HG02852 (cell line): ENCODE data around the gene ZNF296.

ENCODE experiments used
- ATAC-seq: cut with Tn5 transposase; IDR thresholded peaks from one replicate; pipeline ENCODE4 v1.9.1; 2021; ENCODE audit warnings: mild to moderate bottlenecking, moderate library complexity; ENCODE audit not compliant: unreplicated experiment

ZNF296 gene

DNA sequence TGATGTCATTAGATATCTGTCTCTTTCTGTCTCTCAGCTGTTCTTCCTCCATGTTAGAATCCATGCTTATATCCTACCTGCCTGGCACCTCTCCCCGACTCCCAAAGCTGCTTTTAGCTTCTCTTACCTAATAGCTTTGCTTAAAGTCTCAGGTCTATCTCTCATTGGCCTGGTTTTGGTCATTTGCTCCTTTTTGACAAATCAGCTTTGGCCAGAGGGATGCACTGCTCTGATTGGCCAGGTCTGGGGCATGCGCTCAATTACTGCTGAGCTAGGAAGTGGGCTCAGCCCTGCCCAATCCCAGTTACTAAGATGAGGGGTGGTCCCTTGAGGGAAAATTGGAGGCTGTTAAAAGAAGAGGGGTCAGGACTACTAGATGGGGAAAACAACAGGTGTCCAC, 48.9 kb downstream of the ZNF296 start:
- no peak for ATAC-seq

- ATAC-seq = no peak
These were observed 51.0 kb downstream of the ZNF296 start for GRCh38 chr19:45025264-45025663.

DNA sequence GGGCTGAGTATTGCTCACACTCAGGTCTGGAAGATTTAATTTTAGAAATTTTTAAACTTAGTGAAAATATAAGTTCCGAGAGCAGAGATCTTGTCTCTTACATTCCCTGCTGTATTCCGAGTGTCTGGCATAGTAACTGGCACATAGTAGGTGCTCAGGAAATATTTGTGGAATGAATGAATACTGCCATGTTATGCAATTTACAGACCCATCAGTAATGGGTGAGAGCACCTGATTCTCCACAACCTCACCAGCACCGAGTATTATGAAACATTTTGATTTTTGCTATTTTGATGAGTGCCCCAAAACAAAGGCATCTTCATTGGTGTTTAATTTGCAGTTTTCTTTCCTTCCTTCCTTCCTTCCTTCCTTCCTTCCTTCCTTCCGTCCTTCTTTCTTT, 53.2 kb downstream of the ZNF296 start:
- ATAC-seq = no peak

DNA sequence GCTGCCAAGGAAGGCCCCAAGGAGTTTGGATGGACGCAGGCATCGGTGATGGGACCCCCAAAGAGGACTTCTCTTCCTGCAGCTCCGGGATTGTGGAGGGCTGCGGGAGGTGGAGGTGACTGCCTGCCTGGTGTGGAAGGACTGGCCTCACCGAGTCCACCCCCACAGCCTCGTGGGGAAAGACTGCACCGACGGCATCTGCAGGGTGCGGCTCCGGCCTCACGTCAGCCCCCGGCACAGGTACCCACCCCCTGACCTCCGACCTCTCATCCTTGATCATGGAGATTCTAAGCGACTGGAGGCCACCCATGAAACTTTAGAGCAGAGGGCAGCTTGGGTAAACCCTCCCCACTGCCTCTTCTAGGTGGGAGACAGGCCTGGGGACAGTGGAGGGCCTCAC, 54.3 kb downstream of the ZNF296 start:
- ATAC-seq = no peak
